GM21367 (cell line): ENCODE measurements around the gene CEP350.

Source experiments
- ATAC-seq: cut with Tn5 transposase; IDR thresholded peaks from one replicate; pipeline ENCODE4 v1.9.1; 2021; ENCODE audit not compliant: unreplicated experiment

CEP350 gene, protein sequence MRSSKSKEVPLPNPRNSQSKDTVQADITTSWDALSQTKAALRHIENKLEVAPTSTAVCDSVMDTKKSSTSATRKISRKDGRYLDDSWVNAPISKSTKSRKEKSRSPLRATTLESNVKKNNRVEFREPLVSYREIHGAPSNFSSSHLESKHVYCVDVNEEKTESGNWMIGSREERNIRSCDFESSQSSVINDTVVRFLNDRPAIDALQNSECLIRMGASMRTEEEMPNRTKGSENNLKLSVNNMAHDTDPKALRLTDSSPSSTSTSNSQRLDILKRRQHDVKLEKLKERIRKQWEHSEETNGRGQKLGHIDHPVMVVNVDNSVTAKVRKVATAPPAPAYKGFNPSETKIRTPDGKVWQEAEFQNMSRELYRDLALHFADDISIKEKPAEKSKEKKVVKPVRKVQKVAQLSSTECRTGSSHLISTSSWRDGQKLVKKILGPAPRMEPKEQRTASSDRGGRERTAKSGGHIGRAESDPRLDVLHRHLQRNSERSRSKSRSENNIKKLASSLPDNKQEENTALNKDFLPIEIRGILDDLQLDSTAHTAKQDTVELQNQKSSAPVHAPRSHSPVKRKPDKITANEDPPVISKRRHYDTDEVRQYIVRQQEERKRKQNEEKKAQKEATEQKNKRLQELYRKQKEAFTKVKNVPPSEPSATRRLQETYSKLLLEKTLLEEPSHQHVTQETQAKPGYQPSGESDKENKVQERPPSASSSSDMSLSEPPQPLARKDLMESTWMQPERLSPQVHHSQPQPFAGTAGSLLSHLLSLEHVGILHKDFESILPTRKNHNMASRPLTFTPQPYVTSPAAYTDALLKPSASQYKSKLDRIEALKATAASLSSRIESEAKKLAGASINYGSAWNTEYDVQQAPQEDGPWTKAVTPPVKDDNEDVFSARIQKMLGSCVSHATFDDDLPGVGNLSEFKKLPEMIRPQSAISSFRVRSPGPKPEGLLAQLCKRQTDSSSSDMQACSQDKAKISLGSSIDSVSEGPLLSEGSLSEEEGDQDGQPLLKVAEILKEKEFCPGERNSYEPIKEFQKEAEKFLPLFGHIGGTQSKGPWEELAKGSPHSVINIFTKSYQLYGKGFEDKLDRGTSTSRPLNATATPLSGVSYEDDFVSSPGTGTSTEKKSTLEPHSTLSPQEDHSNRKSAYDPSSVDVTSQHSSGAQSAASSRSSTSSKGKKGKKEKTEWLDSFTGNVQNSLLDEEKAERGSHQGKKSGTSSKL (N-terminal part only)

DNA sequence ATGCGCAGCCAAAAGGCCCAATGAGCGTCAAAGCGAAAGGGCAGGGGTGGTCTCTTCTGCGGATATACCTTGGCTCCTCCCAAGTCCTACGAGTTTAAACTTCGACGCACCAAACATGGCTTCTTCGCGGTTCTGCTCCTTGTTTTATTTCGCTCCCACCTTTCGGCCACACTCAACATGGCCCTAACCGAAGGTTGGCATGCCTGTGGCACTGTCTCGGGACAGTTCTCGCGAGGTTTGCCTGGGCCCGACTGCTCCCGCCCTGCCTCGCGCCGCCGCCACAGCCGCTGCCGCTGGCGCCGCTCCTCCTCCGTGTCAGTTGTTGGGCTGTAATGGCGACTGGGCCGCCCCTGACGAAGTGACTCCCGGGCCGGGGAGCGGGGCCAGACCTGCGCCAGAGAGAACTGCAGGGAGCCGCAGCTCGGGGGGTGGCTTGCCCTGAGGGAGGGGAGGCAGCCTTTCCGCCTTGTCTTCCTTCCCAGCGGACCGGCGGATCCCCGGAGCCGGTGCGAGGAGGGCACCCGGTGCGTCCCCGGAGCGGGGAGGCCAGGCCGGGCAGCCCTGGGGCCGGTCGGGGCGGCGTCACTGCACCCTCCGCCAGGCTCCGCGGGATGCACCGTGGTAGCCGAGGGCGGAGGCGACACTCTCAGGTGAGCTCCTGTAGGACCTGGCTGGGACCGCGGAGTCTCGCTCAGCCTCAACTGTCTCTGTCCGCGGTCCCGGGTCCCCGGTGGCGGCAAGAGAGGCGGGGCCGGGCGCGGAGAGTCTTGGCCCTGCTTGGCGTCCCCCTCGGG, at the start of gene CEP350:
Gene CEP350 (plus strand): TSS at position 318 of the 794 bp plus-strand sequence. CDS start 31,372 bp downstream, outside the sequence.
- ATAC-seq = peak; percentile 93

DNA sequence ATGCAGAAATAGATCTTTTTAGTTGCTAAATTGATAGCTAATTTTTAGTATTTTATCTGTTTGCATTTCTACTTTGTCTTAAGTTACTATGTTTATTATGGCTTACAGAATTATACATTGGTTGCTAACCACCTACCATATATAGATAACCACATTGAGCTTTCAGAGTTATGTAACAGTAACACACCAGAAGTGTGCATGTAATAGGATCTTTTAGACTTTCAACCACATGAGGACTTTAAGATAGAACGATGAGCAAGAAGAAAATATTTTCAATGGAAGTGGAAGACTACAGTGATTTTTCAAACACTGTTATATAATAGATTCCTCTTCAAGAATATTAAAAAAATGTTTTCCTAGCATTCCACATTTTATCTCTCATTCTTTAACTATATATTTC, 43.7 kb upstream of the CEP350 start:
- no peak for ATAC-seq

DNA sequence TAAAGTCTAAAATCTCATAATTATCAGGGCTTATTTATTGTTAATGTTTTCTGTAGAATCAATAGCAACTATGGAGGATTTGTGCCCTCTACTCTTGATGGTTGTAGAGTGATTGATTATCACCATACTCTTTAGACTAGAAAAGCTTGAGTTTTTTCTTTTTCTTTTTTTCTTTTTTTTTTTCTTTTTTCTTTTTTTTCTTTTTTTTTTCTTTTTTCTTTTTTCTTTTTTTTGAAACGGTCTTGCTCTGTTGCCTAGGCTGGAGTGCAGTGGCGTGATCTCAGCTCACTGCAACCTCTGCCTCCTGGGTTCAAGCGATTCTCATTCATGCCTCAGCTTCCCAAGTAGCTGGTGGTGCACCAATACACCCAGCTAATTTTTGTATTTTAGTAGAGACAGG, 42.8 kb upstream of the CEP350 start:
- ATAC-seq = no peak

GRCh38 chr1:179917601-179918429, 36.8 kb upstream of the CEP350 start:
- ATAC-seq = no peak

DNA sequence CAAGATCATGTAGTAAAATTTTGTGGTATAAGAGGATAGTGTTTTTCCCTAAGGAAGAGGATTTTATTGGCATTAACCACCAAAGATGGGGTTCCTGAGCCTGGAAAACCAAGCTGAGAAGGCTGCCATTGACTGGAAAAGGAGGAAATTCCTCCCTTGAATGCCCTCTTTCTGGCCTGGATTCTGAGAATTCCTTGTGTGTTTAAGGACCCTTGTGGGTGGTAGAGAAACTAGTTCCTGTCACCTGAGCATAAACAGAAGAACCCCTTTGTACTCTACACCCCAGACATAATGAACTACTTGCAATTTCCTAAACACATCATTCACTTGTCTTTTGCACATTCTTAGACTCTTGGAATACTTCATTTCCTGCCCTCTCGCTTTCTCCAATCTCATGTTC, 33.1 kb upstream of the CEP350 start:
- ATAC-seq = no peak

GRCh38 chr1:179921981-179922872, 32.4 kb upstream of the CEP350 start:
- ATAC-seq = no peak

DNA sequence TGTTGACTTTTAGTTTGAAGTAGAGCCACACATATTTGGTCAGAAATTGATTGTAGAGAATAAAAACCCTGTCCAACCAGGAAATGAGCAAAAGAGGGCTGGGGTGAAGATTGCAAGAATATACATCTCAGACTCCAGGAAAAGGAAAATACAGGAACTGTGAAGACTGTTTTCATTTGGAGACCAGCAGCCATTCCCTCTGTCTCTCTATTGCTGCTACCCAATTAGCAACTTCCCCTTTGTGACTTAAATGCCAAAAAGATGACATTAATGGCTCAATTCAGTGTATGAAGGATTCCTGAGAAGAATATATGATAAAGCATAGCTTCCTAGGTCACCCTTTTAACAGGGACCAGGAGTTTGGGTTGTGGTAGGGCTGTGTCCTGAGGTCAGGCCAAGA, 31.6 kb upstream of the CEP350 start:
- ATAC-seq = no peak

- ATAC-seq = no peak
Measured at GRCh38 chr1:179924268-179924667, 30.3 kb upstream of the CEP350 start.

- ATAC-seq = no peak
Measured at GRCh38 chr1:179925302-179925701, 29.3 kb upstream of the CEP350 start.

DNA sequence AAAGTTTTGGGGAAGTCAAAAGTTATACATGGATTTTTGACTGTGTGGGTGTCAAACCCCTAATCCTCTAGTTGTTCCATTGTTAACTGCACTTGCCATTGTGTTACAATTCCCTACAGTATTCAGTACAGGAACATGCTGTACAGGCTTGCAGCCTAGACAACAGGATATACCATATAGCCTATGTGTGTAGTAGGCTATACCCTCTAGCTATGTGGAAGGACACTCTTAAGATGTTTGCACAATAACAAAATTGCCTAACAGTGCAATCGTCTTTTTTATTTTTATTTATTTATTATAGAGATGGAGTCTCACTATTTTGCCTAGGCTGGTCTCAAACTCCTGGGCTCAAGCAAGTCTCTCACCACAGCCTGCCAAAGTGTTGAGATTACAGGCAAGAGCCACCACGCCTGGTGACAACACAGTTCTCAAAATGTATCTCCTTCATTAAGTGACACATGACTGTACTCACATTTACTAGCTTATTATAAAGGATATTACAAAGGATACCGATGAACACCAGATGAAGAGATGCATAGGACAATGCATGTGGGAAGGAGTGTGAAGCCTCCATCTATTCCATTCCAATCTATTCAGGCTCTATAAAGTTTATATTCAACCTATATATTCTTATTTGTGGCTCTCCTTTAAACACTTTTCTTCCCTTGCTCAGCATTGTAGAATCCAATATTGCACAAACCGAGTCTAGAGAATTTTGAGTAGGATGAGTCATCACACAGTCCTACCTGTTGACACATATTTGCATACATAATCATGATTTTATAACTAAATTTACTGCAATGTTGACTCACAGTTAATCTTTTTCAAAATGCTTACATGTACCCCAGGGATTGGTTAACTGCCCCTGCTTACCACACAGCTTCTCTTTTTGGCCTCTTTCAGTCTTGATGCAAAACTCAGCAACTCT, 28.4 kb upstream of the CEP350 start:
- ATAC-seq = no peak

- ATAC-seq = no peak
Measured at GRCh38 chr1:179926850-179927205, 27.8 kb upstream of the CEP350 start.

GRCh38 chr1:179929955-179930798, 24.4 kb upstream of the CEP350 start:
- ATAC-seq = no peak

DNA sequence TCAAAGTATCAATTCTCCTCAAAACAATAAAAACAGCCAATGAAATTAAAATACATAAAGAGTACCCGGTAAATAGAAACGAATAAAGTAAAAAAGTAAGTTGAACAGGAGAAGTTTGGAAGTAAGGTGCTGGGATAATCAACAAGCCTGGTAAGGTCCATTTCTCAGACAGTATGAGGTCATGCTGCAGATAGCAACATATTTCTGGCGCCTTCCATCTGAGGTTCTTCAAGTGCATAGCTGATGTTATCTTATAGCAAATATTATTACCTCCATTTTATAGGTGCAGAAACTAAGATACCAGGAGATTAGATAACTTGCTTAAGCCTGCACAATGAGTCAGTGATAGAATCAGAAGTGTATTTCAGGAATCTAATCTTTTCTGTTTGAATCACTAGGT, 23.7 kb upstream of the CEP350 start:
- ATAC-seq = no peak

- ATAC-seq = no peak
Measured at GRCh38 chr1:179933219-179933618, 21.4 kb upstream of the CEP350 start.

GRCh38 chr1:179935909-179936496, 18.6 kb upstream of the CEP350 start:
- no peak for ATAC-seq

DNA sequence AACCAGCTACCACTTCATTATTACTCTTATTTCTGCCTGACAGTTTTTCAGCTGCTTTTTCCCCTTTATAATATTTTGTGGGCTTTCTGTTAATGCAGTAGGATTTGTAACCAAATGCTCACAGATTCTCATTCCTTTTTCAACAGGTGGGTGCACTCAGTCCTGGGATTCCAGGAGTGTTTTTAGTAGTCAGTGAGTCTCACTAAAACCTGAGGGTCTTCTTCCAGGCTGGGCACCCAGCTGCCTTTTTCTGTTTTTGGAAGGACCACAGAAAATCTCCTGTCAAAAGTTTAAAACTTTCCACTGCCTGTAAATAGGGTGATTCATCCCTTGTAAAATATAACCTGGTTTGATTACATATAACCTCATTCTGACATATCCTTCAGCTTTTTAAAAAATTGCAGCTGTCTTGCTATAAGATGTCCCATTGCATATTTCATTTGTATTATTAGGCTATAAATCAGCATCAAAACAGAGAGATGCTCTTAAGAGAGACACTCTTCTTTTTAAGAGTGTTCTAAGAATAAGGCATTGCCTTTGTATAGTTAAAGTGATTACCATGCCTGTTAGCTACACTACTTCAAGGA, 16.8 kb upstream of the CEP350 start:
- ATAC-seq = no peak
